Measurements from ENCODE around the gene ERC2.

DNA sequence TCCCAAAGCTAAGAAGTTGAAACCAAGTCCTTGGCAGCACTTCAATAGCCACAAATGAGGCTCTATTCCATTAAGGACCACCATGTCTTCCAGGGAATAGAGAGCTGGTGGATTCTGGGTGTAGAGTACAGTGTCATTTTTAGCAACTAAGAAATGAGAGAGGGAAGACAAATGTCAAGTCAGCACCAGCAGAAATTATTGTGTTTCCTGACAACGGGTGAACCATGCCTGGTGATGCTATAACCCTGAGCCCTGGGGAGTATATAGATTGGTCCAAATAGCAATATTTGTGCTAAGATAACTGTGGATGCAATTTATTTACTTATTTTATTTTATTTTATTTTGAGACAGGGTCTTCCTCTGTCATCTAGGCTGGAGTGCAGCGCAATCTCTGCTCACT lies 675.5 kb downstream of the ERC2 start:
- TF ChIP-seq POLR2AphosphoS5 (IDR thresholded peaks at IDR 0.05; ENCODE audit: low read depth, low read length) = no peak
- TF ChIP-seq POLR2A (IDR thresholded peaks at IDR 0.05; ENCODE audit: low read depth, low read length) = no peak
- TF ChIP-seq TAF1 (IDR thresholded peaks at IDR 0.05; ENCODE audit: low read depth, low read length) = no peak
- no peak for TF ChIP-seq PAX5 (IDR thresholded peaks at IDR 0.05; ENCODE audit: insufficient read depth, low read length, severe bottlenecking)
- TF ChIP-seq POU2F2 (IDR thresholded peaks at IDR 0.05; ENCODE audit: low read depth, low read length) = no peak
